Natural killer cell treated with Interleukin-12 subunit alpha and Interleukin-12 subunit beta and Interleukin-15 and Interleukin-18, amount 100 ng/mL, for 72 hours (primary cell): ENCODE measurements around the gene UBR7. TPM values are rescaled to one million over a fixed set of nuclear protein-coding genes. Genes with fewer than 3 reads are reported as not detected.

Experiments used
- total RNA-seq, 2 donors: library from RNA; stranded (reverse); gene quantifications; one replicate each; pipeline ENCODE4 v1.2.3, GENCODE V29; 2022

Gene UBR7
- total RNA-seq, 2 donors from 2014 or later = 31.7 to 33.1 TPM

Other genes starting within 250 kb of the UBR7 start
- 10 to 100 TPM; 57.9 to 92.1 TPM for gene ITPK1, start 91.3 kb upstream of the UBR7 start, total RNA-seq
- gene MOAP1, start 22.4 kb upstream of the UBR7 start, total RNA-seq = 10 to 100 TPM; 18.3 to 30.2 TPM
- gene LYSET, start 21.9 kb upstream of the UBR7 start, total RNA-seq = 10 to 100 TPM in 1 of 2 donors, 1 to 10 TPM in 1; 8.6 to 11.5 TPM
- 10 to 100 TPM; 12.9 to 15.7 TPM for gene GON7, start 191 bp upstream of the UBR7 start, total RNA-seq
- gene BTBD7, start 125.8 kb downstream of the UBR7 start, total RNA-seq = 10 to 100 TPM; 25.2 to 31.4 TPM
- gene COX8C, start 139.9 kb downstream of the UBR7 start, total RNA-seq = not detected
- gene UNC79, start 223.7 kb downstream of the UBR7 start, total RNA-seq = under 1 TPM; 0.02 to 0.06 TPM